ENCODE results near the gene MT3. TPM values are rescaled to one million over a fixed set of nuclear protein-coding genes. Genes with fewer than 3 reads are reported as not detected.

Gene MT3
- total RNA-seq, 4 donors from 2014 or later: 4.2 TPM; not detected in 3

GRCh38 chr16:56633535-56633934 lies 44.2 kb downstream of the MT3 start:
- Histone ChIP-seq H3K27me3 (peaks cover 69% of the 10 kb centered on the region), H3K9me3 (no peaks in the 10 kb centered on the region), H3K4me1 (peaks cover 6 to 36% (median 26%) of the 10 kb centered on the region in 4 donors), H3K36me3 (no peaks in the 10 kb centered on the region), H3K27ac (no peak overlapping the region), H3K4me3 (peak overlapping the region in 1 of 4 donors; percentile 58)
- WGBS, 2 donors (ENCODE audit: low coverage in 1 of 2): 43 to 70% methylated on average over 1 to 7 of the region's 7 CpGs
- in situ Hi-C loops (cut with MboI; ENCODE audit: low pct_ligation_motif_present in 1 of 4, low pct_unique_long_range_greater_than_20kb in 1 of 4, low sequenced_read_pairs in 3 of 4) (no loop called here), intact Hi-C loops (cut with DNase I; ENCODE audit: low total_unique reads) (no loop called here)
- no peak for TF ChIP-seq POLR2A (IDR thresholded peaks at IDR 0.05)
- TF ChIP-seq EP300 (IDR thresholded peaks at IDR 0.05; ENCODE audit: low read depth): no peak
- TF ChIP-seq POLR2AphosphoS5 (IDR thresholded peaks at IDR 0.05): no peak
- no peak for TF ChIP-seq CTCF (IDR thresholded peaks at IDR 0.05)
- no peak for DNase-seq

- TF ChIP-seq POLR2AphosphoS5 (IDR thresholded peaks at IDR 0.05) (no peak), POLR2A (IDR thresholded peaks at IDR 0.05) (no peak), EP300 (IDR thresholded peaks at IDR 0.05; ENCODE audit: low read depth) (no peak), CTCF (IDR thresholded peaks at IDR 0.05) (no peak)
- Histone ChIP-seq H3K36me3 (no peaks in the 10 kb centered on the region), H3K9me3 (no peaks in the 10 kb centered on the region), H3K4me3 (peak overlapping the region in 1 of 4 donors; percentile 27), H3K4me1 (peaks cover 14 to 44% (median 29%) of the 10 kb centered on the region in 4 donors), H3K27me3 (peaks cover 81% of the 10 kb centered on the region), H3K27ac (no peak overlapping the region)
- WGBS, 2 donors (ENCODE audit: low coverage in 1 of 2): 43 to 62% methylated on average over 7 to 45 of the region's 47 CpGs
- DNase-seq: no peak
- intact Hi-C loops (cut with DNase I; ENCODE audit: low total_unique reads) (no loop called here), in situ Hi-C loops (cut with MboI; ENCODE audit: low pct_ligation_motif_present in 1 of 4, low pct_unique_long_range_greater_than_20kb in 1 of 4, low sequenced_read_pairs in 3 of 4) (no loop called here)
These were observed 45.5 kb downstream of the MT3 start for GRCh38 chr16:56634715-56635440.

- peaks cover 84% of the 10 kb centered on the region for H3K27me3 ChIP-seq
- WGBS, 2 donors (ENCODE audit: low coverage in 1 of 2): 28 to 57% methylated on average over 7 to 40 of the region's 40 CpGs
- H3K4me1 ChIP-seq: peaks cover 14 to 44% (median 29%) of the 10 kb centered on the region in 4 donors
- in situ Hi-C loops (cut with MboI; ENCODE audit: low pct_ligation_motif_present in 1 of 4, low pct_unique_long_range_greater_than_20kb in 1 of 4, low sequenced_read_pairs in 3 of 4): no loop called here
- H3K9me3 ChIP-seq: no peaks in the 10 kb centered on the region
- TF ChIP-seq POLR2A (IDR thresholded peaks at IDR 0.05) (no peak), CTCF (IDR thresholded peaks at IDR 0.05) (no peak), POLR2AphosphoS5 (IDR thresholded peaks at IDR 0.05) (no peak), EP300 (IDR thresholded peaks at IDR 0.05; ENCODE audit: low read depth) (no peak)
- no peak for DNase-seq
- peak overlapping the region in 1 of 4 donors; percentile 27 for H3K4me3 ChIP-seq
- H3K27ac ChIP-seq: no peak overlapping the region
- intact Hi-C loops (cut with DNase I; ENCODE audit: low total_unique reads): no loop called here
- no peaks in the 10 kb centered on the region for H3K36me3 ChIP-seq
These were observed 46.2 kb downstream of the MT3 start for GRCh38 chr16:56635441-56635967.

GRCh38 chr16:56636616-56637413 lies 47.5 kb downstream of the MT3 start:
- Histone ChIP-seq H3K4me3 (no peak overlapping the region), H3K9me3 (no peaks in the 10 kb centered on the region), H3K4me1 (peaks cover 14 to 42% (median 28%) of the 10 kb centered on the region in 4 donors), H3K27me3 (peaks cover 84% of the 10 kb centered on the region), H3K27ac (no peak overlapping the region), H3K36me3 (no peaks in the 10 kb centered on the region)
- intact Hi-C loops (cut with DNase I; ENCODE audit: low total_unique reads) (no loop called here), in situ Hi-C loops (cut with MboI; ENCODE audit: low pct_ligation_motif_present in 1 of 4, low pct_unique_long_range_greater_than_20kb in 1 of 4, low sequenced_read_pairs in 3 of 4) (no loop called here)
- TF ChIP-seq EP300 (IDR thresholded peaks at IDR 0.05; ENCODE audit: low read depth): no peak
- no peak for TF ChIP-seq POLR2AphosphoS5 (IDR thresholded peaks at IDR 0.05)
- TF ChIP-seq CTCF (IDR thresholded peaks at IDR 0.05): no peak
- no peak for TF ChIP-seq POLR2A (IDR thresholded peaks at IDR 0.05)
- WGBS, 2 donors (ENCODE audit: low coverage in 1 of 2): 47 to 57% methylated on average over 3 to 9 of the region's 9 CpGs
- no peak for DNase-seq
